HG03025 (cell line): ENCODE data around the gene RDH13.
"Not testable (repeated sequence)": the region's sequence is repeated elsewhere in the genome, so short reads cannot be mapped to it uniquely, and the experiment has no call there.

Source experiments
- ATAC-seq: cut with Tn5 transposase; IDR thresholded peaks from one replicate; pipeline ENCODE4 v1.9.1; 2021; ENCODE audit warnings: mild to moderate bottlenecking, moderate library complexity; ENCODE audit not compliant: unreplicated experiment, low FRiP score

Gene RDH13, protein sequence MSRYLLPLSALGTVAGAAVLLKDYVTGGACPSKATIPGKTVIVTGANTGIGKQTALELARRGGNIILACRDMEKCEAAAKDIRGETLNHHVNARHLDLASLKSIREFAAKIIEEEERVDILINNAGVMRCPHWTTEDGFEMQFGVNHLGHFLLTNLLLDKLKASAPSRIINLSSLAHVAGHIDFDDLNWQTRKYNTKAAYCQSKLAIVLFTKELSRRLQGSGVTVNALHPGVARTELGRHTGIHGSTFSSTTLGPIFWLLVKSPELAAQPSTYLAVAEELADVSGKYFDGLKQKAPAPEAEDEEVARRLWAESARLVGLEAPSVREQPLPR

DNA sequence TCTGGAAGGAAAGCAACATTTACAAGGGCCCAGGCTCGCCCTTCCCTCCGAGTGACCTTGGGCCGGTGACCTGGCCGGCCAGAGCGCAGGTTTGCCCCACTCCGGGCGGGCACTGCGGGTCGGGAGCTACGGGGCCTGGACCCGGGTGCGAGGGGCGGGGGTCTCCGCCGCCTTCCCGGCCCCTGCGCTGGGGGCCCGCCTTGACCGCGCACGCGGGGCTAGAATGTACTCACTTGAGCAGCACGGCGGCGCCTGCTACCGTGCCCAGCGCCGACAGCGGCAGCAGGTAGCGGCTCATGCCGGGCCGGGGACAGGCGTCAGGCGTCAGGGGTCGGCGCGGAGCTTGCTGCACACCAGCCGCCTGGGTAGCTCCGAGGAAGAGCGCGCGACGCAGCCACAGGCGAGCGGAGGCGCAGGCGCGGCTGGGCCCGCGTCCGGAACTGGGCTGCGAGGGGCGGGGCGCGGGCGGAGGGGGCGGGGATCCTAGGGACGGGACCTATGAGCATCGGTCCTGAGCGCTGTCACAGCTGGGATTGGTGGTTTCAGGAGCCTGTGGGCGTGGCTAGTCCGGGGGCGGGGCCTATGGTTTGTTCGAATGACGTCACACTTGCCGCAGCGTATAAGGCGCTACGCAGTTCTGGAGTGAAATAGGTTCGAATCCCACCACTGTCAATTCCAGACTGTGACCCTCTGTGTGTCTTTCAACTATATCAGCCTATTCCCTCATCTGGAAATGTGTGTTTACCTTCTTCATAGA is at the start of gene RDH13:
Gene RDH13 (minus strand): TSS at position 414 of the 757 bp plus-strand sequence. CDS start 116 bp downstream, at position 298.
- ATAC-seq: no peak

DNA sequence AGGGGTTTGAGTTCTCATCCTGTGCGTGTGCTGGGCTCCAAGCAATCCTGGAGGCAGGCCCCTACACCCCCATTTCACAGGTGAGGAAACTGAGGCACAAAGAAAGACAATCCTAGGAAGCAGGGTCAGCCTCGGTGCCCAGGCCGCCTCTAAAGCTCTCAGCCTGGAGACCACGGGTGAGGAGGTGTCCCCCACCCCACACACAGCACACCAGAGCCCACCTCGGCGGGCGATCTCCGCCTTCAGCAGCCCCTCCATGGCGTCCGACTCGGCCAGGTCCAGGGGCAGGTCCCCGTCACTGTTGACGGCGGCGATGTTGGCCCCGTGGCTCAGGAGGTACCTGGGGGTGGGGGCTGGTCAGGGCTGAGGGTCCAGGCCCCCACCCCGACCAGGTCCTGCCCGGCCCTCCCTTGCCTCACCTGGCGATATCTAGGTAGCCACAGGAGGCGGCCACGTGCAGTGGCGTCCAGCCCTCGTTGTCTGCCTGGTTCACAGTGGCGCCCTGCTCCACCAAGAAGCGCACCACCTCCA is 49.4 kb upstream of the RDH13 start:
- no peak for ATAC-seq

- no peak for ATAC-seq
Observed at GRCh38 chr19:55111238-55111831, 48.4 kb upstream of the RDH13 start.

- no peak for ATAC-seq
Observed at GRCh38 chr19:55109527-55110291, 46.8 kb upstream of the RDH13 start.

GRCh38 chr19:55107252-55107651 is 44.3 kb upstream of the RDH13 start:
- ATAC-seq: not testable (repeated sequence)

DNA sequence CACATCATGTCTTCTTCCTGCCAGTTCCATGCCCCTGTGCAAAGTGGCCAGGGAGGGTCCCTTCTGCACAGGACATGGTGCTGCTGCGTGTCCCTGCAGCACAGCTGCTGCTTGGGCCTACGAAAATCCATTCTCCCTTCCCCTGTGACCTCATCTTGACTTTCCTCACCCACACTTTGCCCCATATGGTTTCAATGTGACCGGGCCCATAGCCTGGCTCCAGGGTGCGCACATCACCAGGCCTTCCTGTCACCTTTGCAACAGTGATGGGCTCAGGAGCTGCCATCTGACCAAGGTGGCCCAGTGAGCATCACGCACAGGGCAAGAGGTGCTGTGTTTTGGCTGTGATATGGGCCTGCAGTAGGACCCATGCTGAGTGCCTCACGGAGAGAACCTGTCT is 43.6 kb upstream of the RDH13 start:
- ATAC-seq: no peak

GRCh38 chr19:55105237-55105636 is 42.3 kb upstream of the RDH13 start:
- ATAC-seq: no peak

DNA sequence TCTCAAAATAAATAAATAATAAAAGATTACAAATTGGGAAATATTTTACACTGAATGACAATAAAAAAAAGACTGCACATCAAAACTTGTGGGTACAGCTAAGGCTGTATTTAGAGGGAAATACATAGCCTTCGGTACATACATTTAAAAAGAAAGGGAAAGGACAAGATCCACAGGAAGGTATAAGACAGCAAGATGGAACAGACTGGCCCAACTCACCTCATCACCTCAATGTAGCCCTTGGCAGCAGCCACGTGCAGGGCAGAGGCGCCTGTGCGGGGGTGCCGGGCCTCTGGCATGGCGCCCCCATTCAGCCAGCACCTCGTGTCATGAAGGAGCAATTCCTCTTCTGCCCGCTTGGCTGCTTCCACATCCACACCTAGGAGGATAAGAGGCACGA is 40.2 kb upstream of the RDH13 start:
- no peak for ATAC-seq

DNA sequence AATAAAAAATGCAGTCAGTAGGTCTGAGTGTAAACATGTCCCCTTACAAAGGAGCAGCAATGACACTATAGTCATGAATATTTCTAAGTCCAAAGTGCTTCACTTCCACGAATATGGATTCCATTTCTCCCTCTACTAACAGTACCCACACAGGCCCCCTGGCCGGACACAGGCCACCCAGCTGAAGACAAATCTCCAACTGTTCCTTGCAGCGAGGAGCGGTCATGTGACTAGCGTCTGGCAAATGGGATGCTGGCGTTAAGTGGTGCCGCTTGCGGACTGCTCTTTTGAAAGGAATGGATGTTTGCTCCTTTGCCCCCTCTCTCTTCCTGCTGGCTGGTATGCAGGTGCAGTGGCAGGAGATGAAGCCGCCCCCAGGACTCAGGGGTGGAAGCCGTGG is 38.3 kb upstream of the RDH13 start:
- no peak for ATAC-seq

- no peak for ATAC-seq
Observed at GRCh38 chr19:55099557-55100506, 36.9 kb upstream of the RDH13 start.

DNA sequence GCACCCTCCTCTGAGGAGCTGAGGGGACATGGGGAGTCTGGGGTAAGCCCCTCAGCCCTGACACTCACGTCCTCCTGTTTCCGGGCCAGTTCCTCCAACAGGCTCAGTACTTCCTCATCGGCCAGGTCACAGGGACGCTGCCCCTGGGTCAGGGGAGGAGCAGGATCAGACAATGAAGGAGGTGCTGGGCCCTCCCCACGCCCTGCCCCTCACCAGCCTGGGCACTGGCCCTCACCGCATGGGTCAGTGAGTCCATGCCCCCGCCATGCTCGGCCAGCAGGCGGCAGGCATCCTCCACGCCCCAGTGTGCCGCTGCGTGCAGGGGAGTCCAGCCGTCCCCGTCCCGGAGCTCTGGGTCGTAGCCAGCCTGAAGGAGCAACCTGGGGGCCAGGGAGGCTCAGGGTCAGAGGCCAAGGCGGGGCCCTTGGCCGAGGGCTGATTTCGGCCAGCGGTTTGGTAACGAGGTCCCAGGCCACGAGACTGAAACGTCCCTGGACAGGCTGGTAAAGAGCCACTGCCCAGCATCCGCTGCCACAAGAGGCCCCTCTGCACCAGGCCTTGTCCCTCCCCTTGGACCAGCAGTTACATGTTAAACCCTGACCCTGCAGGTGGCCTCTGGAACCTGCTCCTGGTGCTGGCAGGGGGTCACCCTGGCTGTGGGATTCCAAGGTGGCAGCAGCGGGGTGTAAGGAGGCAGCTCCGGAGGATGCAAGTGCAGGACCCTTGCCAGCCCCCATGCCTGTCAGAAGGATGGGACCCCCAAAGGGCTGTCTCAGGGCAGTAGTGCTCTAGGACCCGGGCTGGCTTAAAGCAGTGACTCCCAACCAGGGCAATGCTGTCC is 36.0 kb upstream of the RDH13 start:
- ATAC-seq: no peak

DNA sequence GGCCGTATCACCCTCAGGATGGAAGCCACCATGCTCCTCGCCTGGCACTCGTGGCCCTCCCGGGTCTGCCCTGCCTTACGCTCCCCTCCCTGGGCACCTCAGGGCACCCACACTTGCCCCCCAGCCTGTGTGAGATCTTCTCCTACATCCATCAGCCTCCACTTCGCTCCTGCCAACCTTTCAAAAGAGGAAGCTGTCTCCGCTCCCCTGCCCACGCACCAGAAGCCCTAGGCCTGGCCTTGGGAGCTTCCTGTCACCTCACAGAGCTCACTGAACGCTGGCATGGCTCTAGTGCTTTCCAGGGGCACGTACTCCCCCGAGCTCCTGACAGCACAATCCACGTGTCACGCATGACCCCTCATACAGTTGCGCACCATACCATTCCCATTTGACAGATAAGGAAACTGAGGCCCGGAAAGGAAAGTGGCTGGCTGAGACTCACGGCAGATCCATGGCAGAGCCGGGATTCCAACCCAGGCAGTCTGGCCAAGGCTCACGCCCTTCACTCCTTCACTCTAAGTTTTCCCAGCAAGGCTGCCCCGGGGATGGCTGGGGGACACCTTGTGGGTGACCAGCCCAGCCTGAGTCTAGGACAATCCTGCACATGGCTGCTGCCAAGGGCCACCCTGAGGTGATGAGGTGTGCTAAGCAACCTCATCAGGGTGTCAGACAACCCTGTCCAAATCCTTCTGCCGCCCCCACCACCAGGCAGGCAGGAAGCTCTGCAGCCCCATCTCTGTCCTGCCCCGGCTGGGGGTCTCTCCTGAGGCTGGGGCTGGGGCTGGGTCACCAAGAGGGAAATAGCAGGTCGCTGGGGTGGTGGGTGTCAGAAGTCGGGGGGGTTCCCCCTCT is 35.1 kb upstream of the RDH13 start:
- no peak for ATAC-seq

DNA sequence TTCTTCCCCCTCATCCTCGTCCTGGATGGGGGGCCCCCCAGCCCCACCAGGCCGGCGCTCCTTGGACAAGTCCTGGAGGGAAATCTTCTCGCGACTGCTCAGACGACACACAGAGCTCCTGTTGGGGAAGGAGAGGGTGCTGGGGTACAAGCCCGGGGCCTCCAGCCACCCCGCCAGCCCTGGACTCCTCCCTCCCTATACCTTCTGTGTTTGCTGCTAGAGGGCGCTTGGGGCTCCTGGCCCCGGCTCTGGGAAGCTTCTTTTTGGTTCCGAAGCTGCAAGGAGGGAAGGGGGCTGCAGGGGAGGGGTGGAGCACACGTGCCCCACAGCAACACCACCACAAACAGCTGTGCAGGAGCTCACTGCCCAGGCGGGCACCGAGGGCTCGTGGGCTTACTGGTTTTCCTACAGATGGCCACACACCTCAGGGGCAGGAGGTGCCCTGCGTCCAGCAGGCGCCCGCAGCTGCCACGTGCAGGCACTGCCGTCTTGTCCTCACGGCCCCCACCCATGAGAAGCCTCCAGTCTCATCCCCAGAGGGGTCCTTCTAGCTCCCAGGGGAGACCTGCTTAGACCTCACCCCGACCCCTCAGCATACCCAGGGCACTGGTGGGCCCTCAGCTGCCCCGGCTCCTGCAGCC is 33.2 kb upstream of the RDH13 start:
- ATAC-seq: no peak

DNA sequence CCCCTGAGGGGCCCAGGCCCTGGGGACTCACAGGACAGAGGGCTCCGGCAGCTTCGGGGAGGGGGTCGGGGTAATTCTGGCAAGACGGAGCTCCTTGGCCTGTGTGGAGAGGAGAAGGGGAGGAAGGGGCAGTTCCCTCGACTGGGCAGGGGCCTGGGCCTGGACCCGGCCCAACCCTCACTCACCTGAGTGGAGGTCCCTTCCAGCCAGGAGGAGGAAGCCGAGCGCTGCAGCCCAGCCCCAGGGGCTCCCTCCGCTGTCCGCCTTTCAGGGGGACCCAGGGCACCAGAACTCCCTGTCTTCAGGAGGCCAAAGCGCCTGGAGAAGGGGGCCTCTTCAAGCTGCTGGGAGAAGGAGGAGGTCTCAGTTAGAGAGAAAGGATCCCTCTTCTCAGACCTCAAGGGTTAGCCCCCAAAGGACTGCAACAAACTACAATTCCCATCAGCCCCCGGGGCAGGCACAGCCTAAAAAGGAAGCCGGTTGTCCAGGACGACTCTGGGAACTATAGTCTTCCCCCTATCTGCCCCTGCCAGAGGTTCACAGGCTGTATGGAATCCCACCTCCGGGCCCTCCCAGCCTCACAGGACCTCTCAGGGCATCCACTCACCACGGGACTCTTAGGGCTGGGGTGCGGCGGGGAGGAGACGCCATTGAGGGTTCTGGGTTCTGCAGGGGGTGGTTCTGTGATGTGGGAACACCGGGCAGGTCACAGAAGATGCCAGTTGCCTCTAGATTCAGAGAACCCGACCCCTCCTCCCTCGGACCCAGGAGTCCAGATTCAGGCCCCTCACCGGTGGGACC is 32.5 kb upstream of the RDH13 start:
- no peak for ATAC-seq

GRCh38 chr19:55094456-55095259 is 31.7 kb upstream of the RDH13 start:
- no peak for ATAC-seq
